Measurements from ENCODE around the gene MMP3.
"Not testable (repeated sequence)": the region's sequence is repeated elsewhere in the genome, so short reads cannot be mapped to it uniquely, and the experiment has no call there.

Gene MMP3

DNA sequence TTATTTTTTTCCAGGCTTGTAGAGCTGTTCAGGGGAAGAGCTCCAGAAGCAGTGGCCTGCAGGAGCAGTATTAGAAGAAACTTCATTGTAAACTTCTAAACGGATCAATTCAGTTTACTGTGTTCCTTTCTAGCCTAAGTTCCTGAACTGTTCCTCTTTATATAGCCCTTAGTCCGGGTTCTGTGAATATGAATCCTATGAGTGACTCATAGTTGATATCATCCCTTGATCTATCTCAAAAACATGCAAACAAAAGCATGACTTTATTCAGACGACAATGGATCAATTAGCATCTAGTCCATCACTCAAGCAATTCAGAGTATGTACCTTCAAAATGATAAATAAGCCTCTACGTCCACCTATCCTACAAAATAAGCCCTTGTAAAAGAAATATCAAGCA is 31.4 kb upstream of the MMP3 start, which contains the start of gene MMP12:
Gene MMP12 (minus strand): TSS at position 131 of the 400 bp plus-strand sequence. CDS start 45 bp downstream, at position 86.
- TF ChIP-seq, protein P1, sequence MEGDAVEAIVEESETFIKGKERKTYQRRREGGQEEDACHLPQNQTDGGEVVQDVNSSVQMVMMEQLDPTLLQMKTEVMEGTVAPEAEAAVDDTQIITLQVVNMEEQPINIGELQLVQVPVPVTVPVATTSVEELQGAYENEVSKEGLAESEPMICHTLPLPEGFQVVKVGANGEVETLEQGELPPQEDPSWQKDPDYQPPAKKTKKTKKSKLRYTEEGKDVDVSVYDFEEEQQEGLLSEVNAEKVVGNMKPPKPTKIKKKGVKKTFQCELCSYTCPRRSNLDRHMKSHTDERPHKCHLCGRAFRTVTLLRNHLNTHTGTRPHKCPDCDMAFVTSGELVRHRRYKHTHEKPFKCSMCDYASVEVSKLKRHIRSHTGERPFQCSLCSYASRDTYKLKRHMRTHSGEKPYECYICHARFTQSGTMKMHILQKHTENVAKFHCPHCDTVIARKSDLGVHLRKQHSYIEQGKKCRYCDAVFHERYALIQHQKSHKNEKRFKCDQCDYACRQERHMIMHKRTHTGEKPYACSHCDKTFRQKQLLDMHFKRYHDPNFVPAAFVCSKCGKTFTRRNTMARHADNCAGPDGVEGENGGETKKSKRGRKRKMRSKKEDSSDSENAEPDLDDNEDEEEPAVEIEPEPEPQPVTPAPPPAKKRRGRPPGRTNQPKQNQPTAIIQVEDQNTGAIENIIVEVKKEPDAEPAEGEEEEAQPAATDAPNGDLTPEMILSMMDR (IDR thresholded peaks at IDR 0.05; ENCODE audit: insufficient read depth, low read depth, low read length, missing control alignments) = no peak
- DNase-seq (ENCODE audit: low read depth) = peak; percentile 28
- no peak within 1 kb of the TSS for H3K4me3 ChIP-seq (ENCODE audit: low read length)

DNA sequence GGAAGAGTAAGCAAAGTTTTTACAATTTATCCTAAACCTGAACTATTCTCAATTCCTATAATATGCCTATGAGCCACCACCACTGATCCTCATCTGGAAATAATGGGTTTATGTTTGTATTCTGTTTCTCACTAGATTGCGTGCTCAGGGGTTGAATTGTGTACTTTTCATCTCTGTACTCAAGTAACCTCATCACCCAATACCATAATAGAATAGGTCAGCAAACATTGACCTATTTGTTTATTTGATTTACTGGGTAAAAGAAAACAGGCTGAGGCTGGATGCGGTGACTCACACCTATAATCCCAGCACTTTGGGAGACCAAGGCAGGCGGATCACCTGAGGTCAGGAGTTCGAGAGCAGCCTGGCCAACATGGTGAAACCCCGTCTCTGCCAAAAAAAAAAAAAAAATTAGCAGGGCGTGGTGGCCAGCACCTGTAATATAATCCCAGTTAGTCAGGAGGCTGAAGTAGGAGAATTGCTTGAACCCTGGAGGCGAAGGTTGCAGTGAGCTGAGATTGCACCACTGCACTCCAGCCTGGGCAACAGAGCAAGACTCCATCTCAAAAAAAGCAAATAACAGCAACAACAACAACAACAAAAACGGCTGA is 26.1 kb upstream of the MMP3 start:
- DNase-seq (ENCODE audit: low read depth) = peak; percentile 11
- not testable (repeated sequence) for H3K4me3 ChIP-seq (ENCODE audit: low read length)

DNA sequence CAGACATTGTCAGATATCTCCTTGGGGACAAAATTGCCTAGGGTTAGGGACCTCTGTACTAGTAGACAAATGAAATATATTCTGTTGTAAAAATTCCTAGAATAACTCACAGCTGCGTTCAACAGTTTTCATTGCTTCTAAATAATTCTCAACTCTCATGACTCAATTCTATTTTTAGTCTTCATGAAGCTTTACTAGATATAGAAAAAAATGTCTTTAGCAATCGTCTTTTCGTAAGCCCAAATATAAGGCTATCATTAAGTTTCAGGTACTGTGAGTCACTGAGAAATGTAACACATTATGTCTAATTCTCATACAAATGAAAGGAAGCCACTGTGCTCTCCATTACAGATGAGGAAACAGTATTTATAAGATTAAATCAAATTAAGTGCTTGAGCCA is 24.9 kb upstream of the MMP3 start:
- H3K4me3 ChIP-seq (ENCODE audit: low read length) = no peak overlapping the region
- TF ChIP-seq, protein P1 (IDR thresholded peaks at IDR 0.05; ENCODE audit: insufficient read depth, low read depth, low read length, missing control alignments) = no peak
- DNase-seq (ENCODE audit: low read depth) = peak; percentile 42

DNA sequence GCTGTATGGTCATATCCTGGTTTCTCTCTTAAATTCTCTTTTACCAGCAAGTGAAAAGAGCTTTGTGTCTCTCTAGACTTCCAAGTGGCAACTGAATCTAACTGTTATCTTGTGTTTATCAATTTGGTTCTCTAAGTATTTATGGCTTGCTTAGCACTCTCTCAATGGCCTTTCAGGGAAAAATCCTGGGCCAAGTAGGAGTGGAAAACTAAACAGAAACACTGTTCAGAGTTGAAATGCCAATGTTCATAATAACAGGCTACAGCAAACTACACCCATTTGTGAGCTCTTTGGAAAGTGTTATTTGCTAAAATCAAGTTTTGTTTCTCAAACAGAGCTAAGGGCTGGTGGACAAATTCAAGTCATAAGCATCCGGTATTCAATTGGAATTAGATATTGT is 21.3 kb upstream of the MMP3 start:
- no peak for DNase-seq (ENCODE audit: low read depth)
- no peak overlapping the region for H3K4me3 ChIP-seq (ENCODE audit: low read length)
- TF ChIP-seq, protein P1 (IDR thresholded peaks at IDR 0.05; ENCODE audit: insufficient read depth, low read depth, low read length, missing control alignments) = no peak

DNA sequence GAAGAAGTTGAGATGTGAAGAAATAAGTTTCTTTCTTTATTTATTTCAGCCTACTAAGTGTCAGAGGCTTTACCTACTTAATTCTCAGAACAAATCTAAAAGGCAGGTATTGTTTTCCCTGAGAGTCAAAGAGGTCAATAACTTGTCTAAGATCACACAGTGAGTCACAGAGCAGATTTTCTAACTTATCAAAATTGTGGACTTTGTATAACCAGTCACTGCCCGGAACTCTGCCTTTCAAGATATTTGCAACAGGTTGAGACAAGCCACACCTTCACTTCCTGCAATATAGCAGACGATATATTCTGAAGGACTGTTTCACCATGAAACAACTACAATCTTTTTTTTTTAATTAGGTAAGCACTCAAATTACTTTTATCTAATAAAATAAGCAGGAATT is 10.5 kb upstream of the MMP3 start:
- DNase-seq (ENCODE audit: low read depth) = peak; percentile 90
- TF ChIP-seq, protein P1 (IDR thresholded peaks at IDR 0.05; ENCODE audit: insufficient read depth, low read depth, low read length, missing control alignments) = no peak
- H3K4me3 ChIP-seq (ENCODE audit: low read length) = no peak overlapping the region

DNA sequence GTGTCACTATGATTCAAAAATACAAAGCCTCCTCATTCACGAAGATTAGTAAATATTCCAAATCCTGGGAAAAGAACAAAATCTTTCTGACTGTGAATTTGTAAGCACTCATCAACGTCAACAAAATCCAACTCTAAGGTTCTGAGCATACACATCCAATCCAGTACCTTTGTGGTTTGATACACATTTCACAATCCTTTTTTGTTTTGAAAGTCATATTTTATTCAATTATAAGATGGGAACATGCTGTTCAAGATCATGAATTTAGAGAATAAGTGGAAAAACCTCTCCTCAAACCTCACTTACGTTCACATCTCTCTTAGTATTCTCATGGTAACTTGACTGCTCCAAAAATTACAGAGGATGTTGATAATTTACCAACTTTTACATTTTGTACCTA is 9.6 kb upstream of the MMP3 start:
- no peak overlapping the region for H3K4me3 ChIP-seq (ENCODE audit: low read length)
- DNase-seq (ENCODE audit: low read depth) = no peak
- TF ChIP-seq, protein P1 (IDR thresholded peaks at IDR 0.05; ENCODE audit: insufficient read depth, low read depth, low read length, missing control alignments) = no peak

DNA sequence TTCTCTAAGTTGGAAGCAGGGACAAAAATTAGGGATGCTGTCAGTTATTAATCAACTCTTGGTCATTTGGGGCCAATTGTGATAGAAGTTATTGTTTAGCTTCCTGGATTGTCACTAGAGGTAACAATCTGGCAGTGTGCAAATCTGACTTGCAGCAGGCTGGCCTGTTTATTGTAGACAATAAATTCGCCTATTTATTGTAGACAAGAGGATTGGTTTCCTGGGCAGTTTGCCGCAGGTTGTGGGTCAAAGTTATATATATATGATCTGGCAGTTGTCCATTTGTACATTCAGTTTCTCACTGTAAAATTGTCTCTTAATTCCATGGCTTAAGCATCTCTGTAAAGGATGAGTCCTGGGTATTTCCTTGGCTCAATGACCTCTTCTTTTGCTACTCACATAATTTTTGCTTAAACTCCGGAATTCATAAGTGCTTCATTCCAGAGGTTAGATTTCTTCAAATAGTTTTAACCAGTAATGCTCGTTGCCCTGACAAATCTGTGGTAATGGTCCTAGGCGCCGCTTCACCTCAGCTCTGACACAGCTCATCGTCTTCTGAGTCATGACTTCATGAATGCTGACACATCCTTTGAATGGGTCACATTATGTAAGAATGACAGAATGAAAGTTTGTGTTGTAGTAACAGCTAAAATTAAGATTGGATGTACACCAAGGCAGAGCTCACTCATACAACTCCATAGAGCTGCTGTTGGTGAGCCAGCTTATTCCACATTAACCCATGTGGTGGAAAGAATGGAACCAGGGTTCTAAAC is 7.8 kb upstream of the MMP3 start:
- peak; percentile 91 for DNase-seq (ENCODE audit: low read depth)
- TF ChIP-seq, protein P1 (IDR thresholded peaks at IDR 0.05; ENCODE audit: insufficient read depth, low read depth, low read length, missing control alignments) = no peak
- no peak overlapping the region for H3K4me3 ChIP-seq (ENCODE audit: low read length)

Measured in epithelial cell of esophagus (primary cell).